Keratinocyte (primary cell): ENCODE data around the gene TRMT10A.

ENCODE experiments used
- EZH2 ChIP-seq: IDR thresholded peaks from one replicate; pipeline ENCODE4 v1.6.1; 2012; ENCODE audit warnings: inconsistent platforms, mild to moderate bottlenecking, low read length, moderate library complexity
- TF ChIP-seq, protein P1 (sequence below), 3 experiments: IDR thresholded peaks in 1 of 3; conservative IDR thresholded peaks in 1 of 3; optimal IDR thresholded peaks in 1 of 3; 2 replicates in 2 of 3; 3 replicates in 1 of 3; pipeline versions ENCODE3 to v1.5.1; 2011; ENCODE audit warnings: low read length in 3 of 3, mild to moderate bottlenecking in 3 of 3, moderate library complexity in 2 of 3, control low read depth in 1 of 3, inconsistent platforms in 1 of 3; ENCODE audit not compliant: insufficient read depth in 2 of 3; ENCODE audit errors: extremely low read depth in 1 of 3

DNA sequence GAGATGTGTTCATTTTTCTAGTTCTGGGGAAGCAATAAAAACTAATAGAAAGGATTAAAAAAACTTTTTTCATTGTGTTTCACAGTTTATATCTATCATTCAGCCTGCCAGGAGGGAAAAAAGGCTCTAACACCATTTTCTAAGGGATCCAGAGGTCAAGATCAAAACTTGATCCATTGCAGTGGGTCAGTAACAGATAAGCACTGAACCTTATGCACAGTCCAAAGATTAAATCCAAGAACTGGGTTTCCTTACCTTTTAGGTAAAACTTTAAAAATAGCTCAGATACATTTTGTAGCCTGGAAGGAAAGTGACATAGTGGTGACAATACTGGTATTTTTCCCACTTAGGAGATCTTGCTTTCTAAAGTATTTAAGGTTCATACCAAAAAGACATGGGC is 23.5 kb upstream of the TRMT10A start:
- TF ChIP-seq, protein P1, sequence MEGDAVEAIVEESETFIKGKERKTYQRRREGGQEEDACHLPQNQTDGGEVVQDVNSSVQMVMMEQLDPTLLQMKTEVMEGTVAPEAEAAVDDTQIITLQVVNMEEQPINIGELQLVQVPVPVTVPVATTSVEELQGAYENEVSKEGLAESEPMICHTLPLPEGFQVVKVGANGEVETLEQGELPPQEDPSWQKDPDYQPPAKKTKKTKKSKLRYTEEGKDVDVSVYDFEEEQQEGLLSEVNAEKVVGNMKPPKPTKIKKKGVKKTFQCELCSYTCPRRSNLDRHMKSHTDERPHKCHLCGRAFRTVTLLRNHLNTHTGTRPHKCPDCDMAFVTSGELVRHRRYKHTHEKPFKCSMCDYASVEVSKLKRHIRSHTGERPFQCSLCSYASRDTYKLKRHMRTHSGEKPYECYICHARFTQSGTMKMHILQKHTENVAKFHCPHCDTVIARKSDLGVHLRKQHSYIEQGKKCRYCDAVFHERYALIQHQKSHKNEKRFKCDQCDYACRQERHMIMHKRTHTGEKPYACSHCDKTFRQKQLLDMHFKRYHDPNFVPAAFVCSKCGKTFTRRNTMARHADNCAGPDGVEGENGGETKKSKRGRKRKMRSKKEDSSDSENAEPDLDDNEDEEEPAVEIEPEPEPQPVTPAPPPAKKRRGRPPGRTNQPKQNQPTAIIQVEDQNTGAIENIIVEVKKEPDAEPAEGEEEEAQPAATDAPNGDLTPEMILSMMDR (optimal IDR thresholded peaks at IDR 0.05 in 1 of 3, IDR thresholded peaks at IDR 0.05 in 1 of 3, conservative IDR thresholded peaks at IDR 0.05 in 1 of 3; ENCODE audit: extremely low read depth in 1 of 3, insufficient read depth in 2 of 3, low read length in 3 of 3): no peak
- no peak for TF ChIP-seq EZH2
